ENCODE measurements around the gene WWOX.

WWOX gene

GRCh38 chr16:78258375-78259065 is 159.1 kb downstream of the WWOX start:
- TF ChIP-seq, protein P1, sequence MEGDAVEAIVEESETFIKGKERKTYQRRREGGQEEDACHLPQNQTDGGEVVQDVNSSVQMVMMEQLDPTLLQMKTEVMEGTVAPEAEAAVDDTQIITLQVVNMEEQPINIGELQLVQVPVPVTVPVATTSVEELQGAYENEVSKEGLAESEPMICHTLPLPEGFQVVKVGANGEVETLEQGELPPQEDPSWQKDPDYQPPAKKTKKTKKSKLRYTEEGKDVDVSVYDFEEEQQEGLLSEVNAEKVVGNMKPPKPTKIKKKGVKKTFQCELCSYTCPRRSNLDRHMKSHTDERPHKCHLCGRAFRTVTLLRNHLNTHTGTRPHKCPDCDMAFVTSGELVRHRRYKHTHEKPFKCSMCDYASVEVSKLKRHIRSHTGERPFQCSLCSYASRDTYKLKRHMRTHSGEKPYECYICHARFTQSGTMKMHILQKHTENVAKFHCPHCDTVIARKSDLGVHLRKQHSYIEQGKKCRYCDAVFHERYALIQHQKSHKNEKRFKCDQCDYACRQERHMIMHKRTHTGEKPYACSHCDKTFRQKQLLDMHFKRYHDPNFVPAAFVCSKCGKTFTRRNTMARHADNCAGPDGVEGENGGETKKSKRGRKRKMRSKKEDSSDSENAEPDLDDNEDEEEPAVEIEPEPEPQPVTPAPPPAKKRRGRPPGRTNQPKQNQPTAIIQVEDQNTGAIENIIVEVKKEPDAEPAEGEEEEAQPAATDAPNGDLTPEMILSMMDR (IDR thresholded peaks at IDR 0.05; ENCODE audit: insufficient read depth, low read depth, low read length, missing control alignments), result no peak
- no peak for DNase-seq (ENCODE audit: low read depth)
- H3K4me3 ChIP-seq (ENCODE audit: low read length), result no peak overlapping the region

GRCh38 chr16:78259873-78260272 is 160.4 kb downstream of the WWOX start:
- H3K4me3 ChIP-seq (ENCODE audit: low read length), result no peak overlapping the region
- no peak for DNase-seq (ENCODE audit: low read depth)

DNA sequence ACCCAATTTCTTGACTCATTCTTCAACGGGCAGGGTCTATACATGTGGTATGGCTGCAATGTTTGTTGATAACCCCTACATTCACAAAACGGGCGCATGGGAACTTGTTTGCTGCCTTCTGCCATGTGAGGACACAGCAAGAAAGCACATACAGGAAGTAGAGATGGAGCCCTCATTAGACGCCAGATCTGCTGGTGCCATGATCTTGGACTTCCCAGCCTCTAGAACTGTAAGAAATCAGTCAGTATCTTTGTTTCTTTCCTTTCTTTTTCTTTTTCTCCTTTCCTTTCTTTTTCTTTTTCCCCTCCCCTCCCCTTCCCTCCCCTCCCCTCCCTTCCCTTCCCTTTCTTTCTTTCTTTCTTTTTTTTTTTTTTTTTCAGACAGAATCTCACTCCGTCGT is 165.2 kb downstream of the WWOX start:
- TF ChIP-seq, protein P1 (IDR thresholded peaks at IDR 0.05; ENCODE audit: insufficient read depth, low read depth, low read length, missing control alignments), result no peak
- DNase-seq (ENCODE audit: low read depth), result no peak
- H3K4me3 ChIP-seq (ENCODE audit: low read length), result no peak overlapping the region

More at GRCh38 chr16:78259873-78260272, 160.4 kb downstream of the WWOX start:
- TF ChIP-seq, protein P1 (IDR thresholded peaks at IDR 0.05; ENCODE audit: insufficient read depth, low read depth, low read length, missing control alignments), result no peak

DNA sequence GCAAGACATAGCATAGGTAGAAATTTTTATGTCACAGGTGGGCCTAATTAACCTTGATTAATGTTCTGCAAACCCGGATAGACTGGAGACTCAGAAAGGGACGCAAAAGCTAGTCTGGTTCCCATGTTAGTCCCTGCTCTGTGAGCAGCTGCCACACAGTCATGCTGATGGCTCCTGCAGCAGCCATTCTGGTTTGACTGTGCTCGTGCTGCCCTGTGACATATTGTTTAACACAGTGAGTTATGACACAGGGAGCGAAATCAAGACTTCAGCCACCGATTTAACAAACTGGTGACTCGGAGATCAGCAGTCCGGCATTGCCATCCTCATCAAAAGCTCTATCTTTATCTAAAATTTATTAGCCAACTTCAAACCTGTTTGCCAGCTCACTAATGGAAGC is 169.8 kb downstream of the WWOX start:
- TF ChIP-seq, protein P1 (IDR thresholded peaks at IDR 0.05; ENCODE audit: insufficient read depth, low read depth, low read length, missing control alignments), result no peak
- H3K4me3 ChIP-seq (ENCODE audit: low read length), result no peak overlapping the region
- DNase-seq (ENCODE audit: low read depth), result no peak

DNA sequence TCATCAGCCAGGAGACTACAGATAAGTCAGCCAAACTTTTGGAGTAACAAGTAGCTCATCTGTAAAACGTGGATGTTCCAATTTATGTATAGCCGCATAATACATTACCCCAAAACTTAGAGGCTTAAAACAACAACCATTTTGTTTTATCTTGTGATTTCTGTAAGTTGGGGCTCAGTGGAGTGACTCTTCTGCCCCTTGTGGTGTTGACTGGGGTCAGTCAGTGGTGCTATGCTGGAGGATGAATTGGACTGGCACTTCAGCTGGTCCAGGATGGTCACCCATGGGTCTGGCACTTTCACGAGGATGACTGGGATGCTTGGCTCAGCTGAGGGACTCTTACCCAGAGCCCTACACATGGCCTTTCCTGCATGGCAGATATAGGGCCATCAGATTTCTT is 172.5 kb downstream of the WWOX start:
- no peak for DNase-seq (ENCODE audit: low read depth)
- TF ChIP-seq, protein P1 (IDR thresholded peaks at IDR 0.05; ENCODE audit: insufficient read depth, low read depth, low read length, missing control alignments), result no peak
- H3K4me3 ChIP-seq (ENCODE audit: low read length), result no peak overlapping the region

DNA sequence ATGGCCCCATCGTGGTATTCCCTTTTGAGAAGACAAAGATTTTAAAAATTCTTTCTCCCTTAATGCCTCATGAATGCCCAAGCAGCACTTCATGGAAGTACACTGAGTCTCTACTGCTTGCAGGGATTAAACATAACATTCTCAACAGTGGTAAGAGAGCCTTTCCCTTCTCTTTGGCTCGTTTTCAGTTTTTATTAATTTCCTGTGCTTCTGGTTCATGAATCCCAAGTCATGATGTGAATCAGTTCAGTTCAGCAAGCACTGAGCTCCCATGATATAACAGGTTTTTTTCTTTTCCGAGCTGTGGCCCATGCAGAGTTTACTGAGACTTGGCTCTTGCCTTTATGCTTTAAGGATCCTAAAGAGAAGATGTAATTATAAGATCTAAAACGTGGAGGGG is 175.3 kb downstream of the WWOX start:
- TF ChIP-seq, protein P1 (IDR thresholded peaks at IDR 0.05; ENCODE audit: insufficient read depth, low read depth, low read length, missing control alignments), result no peak
- H3K4me3 ChIP-seq (ENCODE audit: low read length), result no peak overlapping the region
- no peak for DNase-seq (ENCODE audit: low read depth)

- DNase-seq (ENCODE audit: low read depth), result no peak
- TF ChIP-seq, protein P1 (IDR thresholded peaks at IDR 0.05; ENCODE audit: insufficient read depth, low read depth, low read length, missing control alignments), result no peak
- no peak overlapping the region for H3K4me3 ChIP-seq (ENCODE audit: low read length)
These were observed 176.0 kb downstream of the WWOX start for GRCh38 chr16:78275420-78275819.

Data from epithelial cell of esophagus (primary cell).